Left colon (tissue), 2 donors: ENCODE measurements around the gene DYNC1I1. TPM values are rescaled to one million over a fixed set of nuclear protein-coding genes. Genes with fewer than 3 reads are reported as not detected.

Experiments used
- ATAC-seq: fragments of 200-7000 bp; cut with Tn5 transposase; one replicate; pipeline ENCODE4 v1.9.1; 2020; ENCODE audit warnings: mild to moderate bottlenecking, moderate library complexity
- DNase-seq, 2 donors: peaks; one replicate each; pipeline ENCODE4 v3.0.0-alpha.2; 2020
- intact Hi-C, 2 donors: fragments of 100-400 bp; cut with DNase I in 1 of 2; cut with micrococcal nuclease in 1 of 2; formaldehyde crosslinking; loops; one replicate each; pipeline versions ENCODE4 v1.11.2 to v1.14.0; 2022; cut with DNase I, micrococcal nuclease
- long read RNA-seq: library from polyadenylated mRNA; unstranded; transcript quantifications from one replicate; pipeline ENCODE4 v2.0.0, GENCODE V29; 2021
- total RNA-seq, 2 donors: library from RNA; stranded (reverse); fragmentation: NEBNext Ultra II Directional; extraction: Animal tissue kit (Norgen Biotek cat#: 25700); gene quantifications; one replicate each; pipeline ENCODE4 v1.2.1, GENCODE V29; 2021
- donor health status: DM: no; HTN: no; CAD: no.
- donor health status: DM: yes; HTN: yes; CAD: no.

The DYNC1I1 gene
- total RNA-seq = 1 to 10 TPM in 1 of 2 donors, under 1 TPM in 1; 0.43 to 3.0 TPM
- long read RNA-seq, partial matches to known transcripts = 0 of 1 reads
- long read RNA-seq, other reads (novel, unspliced or antisense) = 0 of 1 reads

- DNase-seq (peak; percentile 53 to 60), ATAC-seq (peak; percentile 99)
- intact Hi-C loops = no loop called here
Observed at GRCh38 chr7:95772298-95772770, at the start of gene DYNC1I1. Gene DYNC1I1 (plus strand): TSS chr7:95772554. CDS start chr7:95804730, 32,176 bp downstream.

GRCh38 chr7:95723583-95724180 lies 48.7 kb upstream of the DYNC1I1 start:
- intact Hi-C loops = no loop called here
- DNase-seq = peak in 1 of 2 donors; percentile 5
- peak; percentile 38 for ATAC-seq

GRCh38 chr7:95725205-95725604 lies 47.1 kb upstream of the DYNC1I1 start:
- intact Hi-C loops = no loop called here
- ATAC-seq (no peak), DNase-seq (no peak)

GRCh38 chr7:95730493-95731280 lies 41.7 kb upstream of the DYNC1I1 start:
- intact Hi-C loops = no loop called here
- ATAC-seq (no peak), DNase-seq (no peak)

- DNase-seq (no peak), ATAC-seq (no peak)
- intact Hi-C loops = no loop called here
Observed at GRCh38 chr7:95736635-95737034, 35.7 kb upstream of the DYNC1I1 start.

- DNase-seq (no peak), ATAC-seq (no peak)
- intact Hi-C loops = no loop called here
Observed at GRCh38 chr7:95737828-95738505, 34.4 kb upstream of the DYNC1I1 start.

- no peak for ATAC-seq
- no peak for DNase-seq
- intact Hi-C loops = no loop called here
Observed at GRCh38 chr7:95749044-95749443, 23.3 kb upstream of the DYNC1I1 start.

GRCh38 chr7:95749515-95749914 lies 22.8 kb upstream of the DYNC1I1 start:
- intact Hi-C loops = no loop called here
- DNase-seq = no peak
- ATAC-seq = no peak

- intact Hi-C loops = no loop called here
- ATAC-seq = no peak
- no peak for DNase-seq
Observed at GRCh38 chr7:95753440-95753839, 18.9 kb upstream of the DYNC1I1 start.

GRCh38 chr7:95755277-95755934 lies 16.9 kb upstream of the DYNC1I1 start:
- ATAC-seq (no peak), DNase-seq (no peak)
- intact Hi-C loops = no loop called here

GRCh38 chr7:95758187-95758586 lies 14.2 kb upstream of the DYNC1I1 start:
- DNase-seq (no peak), ATAC-seq (no peak)
- intact Hi-C loops = no loop called here

GRCh38 chr7:95766086-95766485 lies 6.3 kb upstream of the DYNC1I1 start:
- DNase-seq (no peak), ATAC-seq (no peak)
- intact Hi-C loops = no loop called here

GRCh38 chr7:95766657-95767056 lies 5.7 kb upstream of the DYNC1I1 start:
- ATAC-seq (no peak), DNase-seq (no peak)
- intact Hi-C loops = no loop called here

GRCh38 chr7:95772771-95773581 lies 622 bp downstream of the DYNC1I1 start:
- ATAC-seq = no peak
- intact Hi-C loops = no loop called here
- peak; percentile 6 to 41 for DNase-seq

GRCh38 chr7:95776561-95777185 lies 4.3 kb downstream of the DYNC1I1 start:
- ATAC-seq = no peak
- intact Hi-C loops = no loop called here
- DNase-seq = no peak

GRCh38 chr7:95777269-95777668 lies 4.9 kb downstream of the DYNC1I1 start:
- DNase-seq = no peak
- ATAC-seq = no peak
- intact Hi-C loops = no loop called here

GRCh38 chr7:95780665-95781064 lies 8.3 kb downstream of the DYNC1I1 start:
- ATAC-seq (no peak), DNase-seq (no peak)
- intact Hi-C loops = no loop called here

- DNase-seq (no peak), ATAC-seq (no peak)
- intact Hi-C loops = no loop called here
Observed at GRCh38 chr7:95781961-95782586, 9.7 kb downstream of the DYNC1I1 start.
